Stimulated activated naive B cell treated with anti-CD40 and anti-IgM and Interleukin-4, amounts not matched to agents 10 μg/mL and 1 μg/mL and 100 μg/mL, for 72 hours (primary cell): Measurements from ENCODE around the gene CDX1.
A peak's percentile ranks its signal among the peaks of the same experiment; 100 is the strongest.

Experiments used
- ATAC-seq, 2 donors: fragments of 150-1000 bp; cut with Tn5 transposase; replicated peaks; 2 replicates each; pipeline ENCODE4 v1.10.0; 2021; ENCODE audit warnings: moderate library complexity in 1 of 2
- DNase-seq: peaks from one replicate; pipeline ENCODE4 v3.0.0; 2021
- H3K27ac Mint-ChIP-seq: one replicate; pipeline ENCODE4 v1.8.0; 2022; ENCODE audit warnings: mild to moderate bottlenecking, mixed read lengths
- H3K27me3 Mint-ChIP-seq, 2 donors: one replicate each; pipeline ENCODE4 v1.8.0; 2022; ENCODE audit warnings: mixed read lengths in 2 of 2
- H3K36me3 Mint-ChIP-seq, 2 donors: one replicate each; pipeline ENCODE4 v1.8.0; 2022; ENCODE audit warnings: mixed read lengths in 2 of 2, mild to moderate bottlenecking in 1 of 2
- H3K4me1 Mint-ChIP-seq, 2 donors: one replicate each; pipeline ENCODE4 v1.8.0; 2022; ENCODE audit warnings: mixed read lengths in 2 of 2, mild to moderate bottlenecking in 1 of 2
- H3K4me3 Mint-ChIP-seq, 2 donors: one replicate each; pipeline ENCODE4 v1.8.0; 2022; ENCODE audit warnings: mild to moderate bottlenecking in 2 of 2, mixed read lengths in 2 of 2, moderate library complexity in 1 of 2
- H3K9me3 Mint-ChIP-seq, 2 donors: one replicate each; pipeline ENCODE4 v1.8.0; 2022; ENCODE audit warnings: mixed read lengths in 2 of 2, mild to moderate bottlenecking in 1 of 2

Gene CDX1

DNA sequence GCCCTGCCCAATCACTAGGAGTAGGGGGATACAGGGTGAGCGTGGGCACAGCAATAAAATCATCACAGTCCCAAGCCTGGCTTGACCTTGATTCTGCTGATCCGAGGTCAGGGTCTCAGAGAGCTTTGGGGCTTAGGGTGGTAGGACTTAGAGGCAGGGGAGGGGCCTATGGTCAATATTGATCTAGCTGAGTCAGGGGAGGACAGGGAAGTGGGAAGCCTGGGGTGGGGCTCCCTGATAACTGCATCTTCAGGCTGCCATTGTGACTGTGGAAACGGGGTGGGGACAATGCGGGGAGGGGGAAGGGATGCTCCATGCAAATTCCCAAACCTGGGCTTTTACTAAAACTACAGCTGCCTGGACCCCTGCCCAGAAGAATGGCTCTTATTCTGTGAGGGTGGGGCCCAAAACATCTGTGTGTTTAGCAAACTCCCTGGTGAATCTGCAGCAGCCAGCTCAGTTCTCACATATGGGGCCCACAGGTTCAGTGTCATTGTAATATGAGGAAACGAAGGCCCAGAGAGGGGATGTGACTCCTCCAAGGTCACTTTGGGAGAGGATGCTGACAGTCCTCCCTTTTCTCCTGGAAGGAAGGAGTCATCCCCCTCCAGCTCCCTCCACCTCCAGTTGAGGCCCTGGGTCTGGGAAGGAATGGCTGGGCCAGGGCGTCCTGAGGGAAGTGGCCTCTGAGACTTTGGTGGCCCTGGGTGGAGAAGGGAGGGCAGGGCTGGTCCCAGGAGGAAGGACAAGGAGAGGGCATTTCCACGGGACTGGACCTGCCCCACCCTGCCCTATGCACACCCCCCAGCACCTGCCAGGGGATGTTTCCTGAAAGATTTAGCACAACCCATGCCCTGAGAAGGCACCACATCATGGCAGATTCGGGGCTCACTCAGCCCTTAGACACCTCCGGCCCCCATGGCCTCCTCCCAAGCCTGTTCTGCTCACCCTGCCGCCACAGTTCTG, 49.7 kb downstream of the CDX1 start:
- Mint-ChIP-seq H3K9me3 (no peaks in the 10 kb centered on the region), H3K27me3 (peaks cover 33 to 50% of the 10 kb centered on the region in 2 donors), H3K27ac (no peak overlapping the region), H3K36me3 (no peaks in the 10 kb centered on the region), H3K4me3 (no peak overlapping the region), H3K4me1 (peaks cover 6% of the 10 kb centered on the region in 2 donors)
- ATAC-seq (no peak), DNase-seq (no peak)

DNA sequence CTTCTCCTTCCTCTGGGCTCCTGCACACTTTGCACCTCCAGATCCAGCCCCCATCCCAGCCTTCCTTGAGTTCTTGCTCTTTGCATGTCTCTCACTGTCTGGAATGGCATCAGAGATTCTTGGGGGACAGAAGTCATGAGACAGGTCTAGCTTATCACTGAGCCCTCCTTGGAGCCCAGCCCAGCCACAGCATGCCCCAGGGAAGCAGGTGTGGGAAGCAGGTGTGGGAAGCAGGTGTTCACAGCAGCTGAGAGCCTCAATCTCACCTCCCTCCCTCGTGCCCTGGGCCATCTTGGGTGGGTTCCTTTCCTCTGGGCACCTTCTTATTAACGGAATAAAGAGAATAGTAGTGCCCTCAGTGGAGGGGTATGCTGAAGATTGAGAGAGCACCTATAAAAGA, 50.5 kb downstream of the CDX1 start:
- DNase-seq (no peak), ATAC-seq (no peak)
- Mint-ChIP-seq H3K9me3 (no peaks in the 10 kb centered on the region), H3K27me3 (peaks cover 31 to 56% of the 10 kb centered on the region in 2 donors), H3K4me1 (peaks cover 6% of the 10 kb centered on the region in 2 donors), H3K36me3 (no peaks in the 10 kb centered on the region), H3K27ac (no peak overlapping the region), H3K4me3 (no peak overlapping the region)

DNA sequence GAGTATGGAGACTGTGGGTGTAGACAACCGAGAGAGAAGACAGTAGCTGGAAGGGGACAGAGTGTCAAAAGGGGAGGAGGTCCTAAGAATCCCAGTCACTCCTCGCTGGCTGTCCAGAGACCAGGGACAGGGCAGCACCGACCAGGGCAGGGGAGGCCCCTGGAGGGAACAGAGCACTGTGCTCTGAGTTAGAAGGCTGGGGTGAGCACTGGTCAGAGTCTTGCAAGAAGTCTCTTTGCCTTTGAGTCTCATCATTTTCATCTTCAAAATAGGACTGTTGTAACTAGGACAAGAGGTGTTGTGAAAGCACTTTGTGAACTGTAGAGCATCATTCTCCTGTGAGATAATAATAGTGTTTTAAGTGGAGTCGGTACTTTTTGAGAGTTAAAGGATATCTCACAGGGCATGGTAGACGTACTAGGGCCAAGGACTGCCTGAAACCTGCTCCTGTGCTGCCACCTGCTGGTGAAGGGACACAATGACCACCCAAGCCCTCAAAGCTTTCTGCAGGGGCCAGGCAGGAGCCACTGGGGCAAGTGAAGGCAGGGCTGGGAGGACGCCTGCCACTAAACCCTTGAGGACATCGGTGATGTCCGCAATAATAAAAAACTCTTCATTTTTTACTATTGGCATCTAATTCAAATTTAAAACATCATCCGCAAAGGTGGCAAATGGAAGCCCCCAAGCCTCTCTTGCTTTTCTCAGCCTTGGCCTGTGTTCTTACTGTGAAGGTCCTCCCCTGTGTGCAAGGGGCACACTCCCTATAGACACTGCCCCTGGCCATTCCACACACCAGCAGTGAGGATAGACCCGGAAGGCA, 51.5 kb downstream of the CDX1 start:
- Mint-ChIP-seq H3K27me3 (peaks cover 29 to 56% of the 10 kb centered on the region in 2 donors), H3K9me3 (no peaks in the 10 kb centered on the region), H3K4me1 (peaks cover 6% of the 10 kb centered on the region in 2 donors), H3K27ac (no peak overlapping the region), H3K36me3 (no peaks in the 10 kb centered on the region), H3K4me3 (no peak overlapping the region)
- DNase-seq (peak; percentile 67), ATAC-seq (peak; percentile 94 to 99)

DNA sequence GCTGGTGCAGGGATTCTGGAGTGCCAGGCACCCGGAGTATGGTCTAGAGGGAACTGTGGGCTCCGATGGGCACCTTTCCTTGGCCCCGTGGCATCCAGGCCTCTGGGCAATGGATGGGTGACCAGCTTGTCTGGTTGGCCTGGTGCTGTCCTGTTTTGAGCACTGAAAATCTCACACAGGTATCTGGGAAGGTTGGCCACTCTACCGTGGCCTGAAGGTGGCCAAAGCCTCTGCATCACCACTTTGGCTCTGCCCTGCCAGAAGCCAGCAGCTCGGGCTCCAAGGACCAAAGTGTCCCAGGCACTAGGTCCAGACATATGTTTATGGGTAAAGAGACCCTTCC, 52.1 kb downstream of the CDX1 start:
- Mint-ChIP-seq H3K9me3 (no peaks in the 10 kb centered on the region), H3K4me3 (no peak overlapping the region), H3K4me1 (peaks cover 6% of the 10 kb centered on the region in 2 donors), H3K36me3 (no peaks in the 10 kb centered on the region), H3K27ac (no peak overlapping the region), H3K27me3 (peaks cover 30 to 52% of the 10 kb centered on the region in 2 donors)
- DNase-seq (no peak), ATAC-seq (no peak)

DNA sequence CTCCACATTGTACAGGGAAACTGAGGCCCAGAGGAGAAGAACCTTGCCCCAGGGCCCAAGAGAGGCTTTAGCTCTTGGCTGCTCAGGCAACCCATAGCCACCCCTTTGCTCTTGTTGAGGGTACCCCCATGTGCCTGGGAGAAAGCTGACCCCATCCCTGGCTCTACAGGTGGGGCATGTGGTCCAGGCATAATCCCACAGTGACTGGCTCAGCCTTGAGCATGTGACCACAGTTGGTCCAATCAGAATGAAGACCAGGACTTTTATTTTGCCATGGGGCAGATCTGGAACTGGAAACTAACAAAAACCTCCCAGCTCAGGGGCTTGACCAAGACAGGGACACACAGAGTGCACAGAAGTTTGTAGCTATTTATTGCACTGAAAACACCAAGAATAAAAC, 52.6 kb downstream of the CDX1 start:
- Mint-ChIP-seq H3K27me3 (peaks cover 30 to 49% of the 10 kb centered on the region in 2 donors), H3K4me3 (no peak overlapping the region), H3K4me1 (peaks cover 6% of the 10 kb centered on the region in 2 donors)

DNA sequence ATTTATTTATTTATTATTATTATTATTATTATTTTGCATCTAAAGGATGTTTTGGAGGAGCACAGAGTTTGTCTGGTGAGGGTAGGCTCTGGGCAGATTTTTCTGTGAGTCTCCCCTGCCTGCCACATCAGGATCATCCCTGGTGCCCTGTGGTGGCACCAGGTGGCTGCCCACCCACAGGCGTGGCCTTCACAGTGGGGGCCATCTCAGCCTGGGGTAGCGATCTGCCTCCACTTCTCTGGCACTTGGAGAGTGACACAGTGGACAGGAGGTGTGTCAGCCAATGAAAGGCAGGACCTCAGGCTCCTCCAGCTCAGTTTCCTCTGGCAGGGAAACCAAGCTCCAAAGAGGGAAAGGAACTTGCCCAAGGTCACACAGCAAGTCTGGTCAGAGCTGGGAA, 53.3 kb downstream of the CDX1 start:
- Mint-ChIP-seq H3K27me3 (peaks cover 30 to 44% of the 10 kb centered on the region in 2 donors), H3K9me3 (no peaks in the 10 kb centered on the region), H3K36me3 (no peaks in the 10 kb centered on the region), H3K4me3 (no peak overlapping the region), H3K27ac (no peak overlapping the region), H3K4me1 (peaks cover 6% of the 10 kb centered on the region in 2 donors)
- no peak for ATAC-seq
- DNase-seq = no peak

More for the DNA sequence above, 52.6 kb downstream of the CDX1 start:
- no peaks in the 10 kb centered on the region for H3K36me3 Mint-ChIP-seq
- DNase-seq = no peak
- no peak for ATAC-seq
- no peaks in the 10 kb centered on the region for H3K9me3 Mint-ChIP-seq
- H3K27ac Mint-ChIP-seq = no peak overlapping the region

DNA sequence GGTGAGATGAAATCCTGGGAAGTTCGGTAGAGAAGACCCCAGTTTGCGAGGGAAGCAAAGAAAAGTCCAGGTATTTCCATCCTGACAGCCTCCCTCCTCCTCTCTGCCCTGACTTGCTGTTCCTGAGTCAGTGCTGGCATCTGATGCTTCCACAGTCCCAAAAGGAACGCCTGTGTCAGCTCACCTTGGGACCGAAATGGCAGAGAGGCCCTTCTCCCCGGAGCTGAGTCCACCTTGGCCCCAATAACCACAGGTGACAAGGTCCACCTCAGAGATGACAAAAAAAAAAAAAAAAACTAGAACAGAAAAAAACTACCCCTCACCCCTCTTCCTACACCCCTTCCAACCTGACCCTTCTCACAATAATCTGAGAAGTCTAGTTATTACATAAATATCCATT, 54.9 kb downstream of the CDX1 start:
- peaks cover 20 to 31% of the 10 kb centered on the region in 2 donors for H3K27me3 Mint-ChIP-seq
- no peak overlapping the region for H3K4me3 Mint-ChIP-seq
- H3K4me1 Mint-ChIP-seq = peaks cover 6% of the 10 kb centered on the region in 2 donors
- H3K27ac Mint-ChIP-seq = no peak overlapping the region
- no peaks in the 10 kb centered on the region for H3K36me3 Mint-ChIP-seq
- DNase-seq = no peak
- ATAC-seq = no peak
- H3K9me3 Mint-ChIP-seq = no peaks in the 10 kb centered on the region

DNA sequence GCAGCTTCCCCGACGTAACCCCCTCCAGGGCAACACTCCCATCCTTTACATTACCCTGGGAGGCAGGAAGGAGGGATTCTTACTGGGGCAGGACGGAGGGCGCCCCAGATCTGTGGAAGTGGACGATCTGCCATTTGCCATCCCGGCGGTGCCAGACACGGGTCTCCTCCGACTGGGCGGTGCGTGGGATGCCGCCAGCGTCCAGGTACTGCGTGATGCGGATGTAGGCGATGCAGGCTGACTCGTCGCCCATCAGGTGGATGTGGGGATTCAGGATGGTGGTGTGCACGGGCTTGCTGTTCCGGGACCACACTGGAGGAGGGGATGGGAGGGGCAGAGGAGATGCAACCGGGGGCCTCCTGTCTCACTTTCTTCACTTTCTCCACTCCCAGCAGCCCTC, 56.3 kb downstream of the CDX1 start:
- no peak for ATAC-seq
- H3K27me3 Mint-ChIP-seq = peaks cover 9 to 17% of the 10 kb centered on the region in 2 donors
- H3K27ac Mint-ChIP-seq = peak overlapping the region; percentile 31
- no peak overlapping the region for H3K4me3 Mint-ChIP-seq
- peaks cover 1 to 3% of the 10 kb centered on the region in 2 donors for H3K4me1 Mint-ChIP-seq
- no peaks in the 10 kb centered on the region for H3K9me3 Mint-ChIP-seq
- no peaks in the 10 kb centered on the region for H3K36me3 Mint-ChIP-seq
- DNase-seq = no peak

DNA sequence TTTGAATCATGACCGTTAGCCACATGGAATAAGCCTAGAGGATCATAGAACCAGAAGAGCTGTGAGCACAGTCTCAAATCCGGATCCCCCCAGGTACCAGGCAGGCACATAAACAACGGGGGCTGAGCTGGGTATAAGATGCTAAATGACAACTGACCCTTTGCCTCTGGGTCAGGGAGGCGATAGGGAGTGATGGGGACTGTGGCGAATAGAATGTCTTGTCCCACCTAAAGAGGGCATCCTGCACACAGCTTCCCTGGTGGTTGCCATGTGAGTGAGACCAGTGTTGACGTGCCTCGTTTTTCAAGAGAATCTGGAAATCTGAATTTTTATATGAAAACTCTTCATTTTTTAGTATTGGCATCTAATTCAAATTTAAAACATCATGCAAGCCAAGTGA, 56.9 kb downstream of the CDX1 start:
- ATAC-seq (no peak), DNase-seq (no peak)
- no peak overlapping the region for H3K27ac Mint-ChIP-seq
- H3K4me1 Mint-ChIP-seq = no peaks in the 10 kb centered on the region
- H3K27me3 Mint-ChIP-seq = peaks cover 9 to 13% of the 10 kb centered on the region in 2 donors
- H3K36me3 Mint-ChIP-seq = no peaks in the 10 kb centered on the region
- no peaks in the 10 kb centered on the region for H3K9me3 Mint-ChIP-seq
- no peak overlapping the region for H3K4me3 Mint-ChIP-seq

DNA sequence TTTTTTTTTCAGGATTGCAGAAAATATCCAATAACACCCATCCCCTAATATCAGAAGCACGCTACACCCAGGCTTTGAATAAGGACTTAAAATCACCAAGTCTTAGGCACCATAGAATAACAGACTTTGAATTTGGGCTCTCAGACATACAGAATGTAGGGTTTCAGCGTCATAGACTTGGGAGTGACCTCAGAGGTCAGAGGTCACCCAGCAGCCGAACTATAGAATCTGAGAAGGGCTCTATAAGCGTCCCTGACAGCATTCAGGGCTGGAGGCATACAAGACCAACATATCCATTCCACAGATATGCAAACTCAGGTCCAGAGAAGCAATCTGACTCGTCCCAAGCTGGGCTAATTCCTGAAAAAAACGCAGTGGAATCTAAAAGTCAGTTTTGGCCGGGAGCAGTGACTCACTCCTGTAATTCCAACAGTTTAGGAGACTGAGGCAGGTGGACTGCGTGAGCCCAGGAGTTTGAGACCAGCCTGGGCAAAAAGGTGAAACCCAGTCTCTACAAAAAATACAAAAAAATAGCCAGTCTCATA, 58.0 kb downstream of the CDX1 start:
- Mint-ChIP-seq H3K4me1 (no peaks in the 10 kb centered on the region), H3K27me3 (peaks cover 9 to 13% of the 10 kb centered on the region in 2 donors), H3K9me3 (no peaks in the 10 kb centered on the region), H3K36me3 (no peaks in the 10 kb centered on the region), H3K27ac (no peak overlapping the region), H3K4me3 (no peak overlapping the region)
- ATAC-seq (no peak), DNase-seq (no peak)

DNA sequence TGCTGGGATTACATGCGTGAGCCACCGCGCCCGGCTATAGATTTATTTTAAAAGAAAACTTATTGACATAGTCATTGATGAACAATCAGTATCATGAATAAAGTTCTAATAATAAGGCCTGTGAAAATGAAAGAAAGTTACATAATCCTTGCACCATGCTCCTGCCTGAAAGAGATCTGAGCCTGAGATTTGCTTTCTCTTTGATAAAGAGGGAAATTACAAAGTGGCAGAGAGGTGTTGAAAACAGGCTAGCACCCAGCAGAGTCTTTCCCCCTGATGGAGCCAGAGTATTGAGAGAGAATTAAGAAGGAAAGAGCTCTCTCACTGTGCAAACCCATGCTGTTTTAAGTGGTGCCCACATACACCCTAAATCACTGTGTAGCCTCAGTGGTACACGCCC, 60.5 kb downstream of the CDX1 start:
- Mint-ChIP-seq H3K9me3 (no peaks in the 10 kb centered on the region), H3K27ac (no peak overlapping the region), H3K27me3 (peaks cover 0 to 3% of the 10 kb centered on the region in 2 donors), H3K36me3 (no peaks in the 10 kb centered on the region), H3K4me1 (no peaks in the 10 kb centered on the region), H3K4me3 (no peak overlapping the region)
- DNase-seq (no peak), ATAC-seq (no peak)

DNA sequence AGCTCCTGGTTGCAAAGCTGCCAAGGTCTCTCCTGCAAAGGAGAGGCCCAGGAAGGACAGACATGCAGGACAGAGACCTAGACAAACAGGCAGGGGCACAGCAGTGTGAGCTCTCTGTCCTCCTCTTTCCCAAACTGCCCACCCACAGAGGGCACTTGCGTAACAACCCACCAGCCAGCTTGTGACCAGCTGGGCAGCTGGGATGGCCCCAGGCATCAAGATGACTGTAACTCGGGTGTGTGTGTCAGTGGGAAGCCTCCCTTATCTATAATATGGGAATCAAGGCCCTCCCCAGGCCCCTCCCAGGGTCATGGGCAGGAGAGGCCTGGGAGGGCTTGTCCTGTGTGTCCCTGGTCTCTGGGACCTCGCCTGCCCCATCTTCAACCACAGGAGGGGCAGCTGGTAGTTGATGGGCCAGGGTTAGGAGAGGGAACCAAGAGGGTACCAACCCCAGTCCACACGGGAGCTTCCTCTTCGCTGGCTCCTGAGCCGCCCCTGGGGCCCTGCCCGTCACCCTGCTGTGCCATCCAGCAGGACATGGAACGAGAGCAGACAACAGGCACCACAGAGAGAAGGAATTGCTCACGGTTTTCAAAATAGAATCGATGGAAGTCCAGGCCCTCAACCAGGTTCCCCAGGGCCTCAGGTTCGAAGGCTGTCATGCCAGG, 61.2 kb downstream of the CDX1 start:
- Mint-ChIP-seq H3K9me3 (no peaks in the 10 kb centered on the region), H3K27me3 (peaks cover 0 to 3% of the 10 kb centered on the region in 2 donors), H3K36me3 (no peaks in the 10 kb centered on the region), H3K27ac (no peak overlapping the region), H3K4me3 (no peak overlapping the region), H3K4me1 (no peaks in the 10 kb centered on the region)
- ATAC-seq = no peak
- no peak for DNase-seq

DNA sequence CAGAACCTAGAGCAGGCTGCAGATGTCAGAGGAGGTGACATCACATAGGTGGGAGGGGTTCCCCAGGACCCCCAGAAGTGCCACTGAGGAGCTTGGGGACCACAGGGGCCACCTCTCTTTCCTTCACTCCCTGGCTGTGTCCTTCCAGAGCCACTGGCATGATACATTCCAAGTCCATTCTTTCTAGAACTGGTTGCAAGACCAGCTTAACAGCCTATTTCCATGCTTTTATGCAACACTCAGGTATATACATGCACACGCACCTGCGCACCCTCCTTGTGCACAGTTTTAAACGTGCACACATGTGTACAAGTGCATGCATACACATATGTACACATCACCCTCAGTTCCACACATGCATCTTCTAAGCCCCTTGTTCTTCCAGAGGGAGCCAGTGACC, 63.0 kb downstream of the CDX1 start:
- no peaks in the 10 kb centered on the region for H3K27me3 Mint-ChIP-seq
- H3K36me3 Mint-ChIP-seq = no peaks in the 10 kb centered on the region
- no peaks in the 10 kb centered on the region for H3K9me3 Mint-ChIP-seq
- H3K27ac Mint-ChIP-seq = no peak overlapping the region
- no peak for ATAC-seq
- H3K4me3 Mint-ChIP-seq = no peak overlapping the region
- DNase-seq = no peak
- H3K4me1 Mint-ChIP-seq = no peaks in the 10 kb centered on the region

DNA sequence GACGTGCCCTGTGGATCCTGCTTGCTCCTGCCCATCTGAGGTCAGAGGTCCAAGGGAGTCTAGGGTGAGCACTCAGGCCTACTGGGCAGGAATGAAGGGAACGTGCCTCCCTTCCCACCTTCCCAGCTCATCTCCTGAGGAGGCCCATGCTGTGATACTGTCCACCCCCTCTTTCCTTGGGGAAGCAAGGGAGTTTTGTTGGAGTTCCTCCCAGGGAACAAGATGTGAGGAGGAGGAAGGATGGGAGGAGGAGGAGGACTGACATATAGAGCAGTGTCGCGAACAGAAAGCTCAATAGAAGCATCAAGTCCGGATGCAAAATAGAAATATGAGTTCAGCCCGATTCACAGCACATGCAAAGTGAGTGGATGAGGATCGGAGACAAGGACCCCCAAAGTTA, 64.3 kb downstream of the CDX1 start:
- H3K27ac Mint-ChIP-seq = no peak overlapping the region
- no peak for DNase-seq
- no peak for ATAC-seq
- H3K27me3 Mint-ChIP-seq = no peaks in the 10 kb centered on the region
- H3K4me1 Mint-ChIP-seq = peaks cover 0 to 2% of the 10 kb centered on the region in 2 donors
- H3K9me3 Mint-ChIP-seq = no peaks in the 10 kb centered on the region
- H3K36me3 Mint-ChIP-seq = no peaks in the 10 kb centered on the region
- H3K4me3 Mint-ChIP-seq = no peak overlapping the region
